Measurements from ENCODE around the gene CCR5. TPM values are rescaled to one million over a fixed set of nuclear protein-coding genes. Genes with fewer than 3 reads are reported as not detected.

The CCR5 gene
- total and polyA plus RNA-seq, 11 donors = 0.13 to 12.7 (median 0.40) TPM

- ATAC-seq (peak in 3 of 4 donors; percentile 29 to 57 (median 42)), DNase-seq (no peak)
- Histone ChIP-seq H3K36me3 (peaks cover 0 to 7% (median 0%) of the 10 kb centered on the region in 9 donors), H3K9me3 (no peaks in the 10 kb centered on the region), H3K4me3 (no peak overlapping the region), H3K4me1 (peaks cover 0 to 74% (median 39%) of the 10 kb centered on the region in 12 donors), H3K27ac (peak overlapping the region in 9 of 12 donors; percentile 3 to 55 (median 33)), H3K27me3 (no peaks in the 10 kb centered on the region)
- intact Hi-C loops (cut with DNase I) = no loop called here
- TF ChIP-seq CTCF (IDR thresholded peaks at IDR 0.05) = no peak
- WGBS, 4 donors = 20 to 38% (median 30%) methylated on average over 3 of the region's 3 CpGs
Observed at GRCh38 chr3:46412786-46413298, 42.1 kb downstream of the CCR5 start.

GRCh38 chr3:46413951-46414350 lies 43.2 kb downstream of the CCR5 start:
- Histone ChIP-seq H3K27me3 (no peaks in the 10 kb centered on the region), H3K27ac (peak overlapping the region in 3 of 12 donors; percentile 18 to 40 (median 31)), H3K4me1 (peaks cover 0 to 64% (median 31%) of the 10 kb centered on the region in 12 donors), H3K4me3 (no peak overlapping the region), H3K9me3 (no peaks in the 10 kb centered on the region), H3K36me3 (peaks cover 0 to 7% (median 0%) of the 10 kb centered on the region in 9 donors)
- intact Hi-C loops (cut with DNase I) = no loop called here
- ATAC-seq = no peak
- DNase-seq = no peak
- no peak for TF ChIP-seq CTCF (IDR thresholded peaks at IDR 0.05)
- 64 to 75% (median 71%) methylated on average over 5 of the region's 5 CpGs for WGBS, 4 donors

GRCh38 chr3:46414739-46415138 lies 44.0 kb downstream of the CCR5 start:
- Histone ChIP-seq H3K4me1 (peaks cover 0 to 57% (median 31%) of the 10 kb centered on the region in 12 donors), H3K36me3 (no peaks in the 10 kb centered on the region), H3K4me3 (no peak overlapping the region), H3K27ac (no peak overlapping the region), H3K27me3 (no peaks in the 10 kb centered on the region), H3K9me3 (no peaks in the 10 kb centered on the region)
- DNase-seq (no peak), ATAC-seq (no peak)
- TF ChIP-seq CTCF (IDR thresholded peaks at IDR 0.05) (no peak), POLR2A (IDR thresholded peaks at IDR 0.05) (no peak)
- intact Hi-C loops (cut with DNase I) = no loop called here
- WGBS, 4 donors = 61 to 76% (median 69%) methylated on average over 4 of the region's 4 CpGs

DNA sequence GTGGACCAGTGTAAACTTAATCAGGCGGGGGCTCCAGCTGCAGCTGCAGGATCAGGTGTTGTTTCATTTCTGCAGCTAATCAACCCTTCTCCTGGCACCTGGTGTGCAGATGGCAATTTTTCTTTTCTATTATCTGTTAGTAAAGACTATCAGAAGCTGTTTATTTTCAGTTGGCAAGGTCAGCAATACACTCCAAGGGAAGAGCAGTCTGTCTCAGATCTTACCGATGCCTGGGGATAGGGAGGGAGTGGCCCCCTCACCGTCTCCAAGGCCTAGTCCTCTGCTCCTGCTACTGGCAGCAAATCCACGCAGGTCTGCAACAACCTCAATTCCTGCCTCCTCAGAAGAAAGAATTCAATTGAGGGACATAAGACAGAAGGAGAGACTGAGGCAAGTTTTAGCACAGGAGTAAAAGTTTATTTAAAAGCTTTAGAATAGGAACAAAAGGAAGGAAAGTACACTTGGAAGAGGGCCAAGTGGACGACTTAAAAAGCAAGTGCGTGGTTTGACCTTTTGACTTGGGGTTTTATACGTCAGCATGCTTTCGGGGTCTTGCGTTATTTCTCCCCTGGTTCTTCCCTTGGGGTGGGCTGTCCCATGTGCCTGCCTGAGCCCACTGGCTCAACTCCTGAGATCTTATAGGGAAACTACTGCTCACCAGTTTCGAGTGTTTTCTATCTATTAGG lies 45.5 kb downstream of the CCR5 start:
- TF ChIP-seq CTCF (IDR thresholded peaks at IDR 0.05) = no peak
- TF ChIP-seq POLR2A (IDR thresholded peaks at IDR 0.05) = no peak
- 39 to 44% (median 41%) methylated on average over 10 of the region's 10 CpGs for WGBS, 4 donors

More for the DNA sequence above, 45.5 kb downstream of the CCR5 start:
- H3K27ac ChIP-seq = peak overlapping the region in 1 of 12 donors; percentile 13
- peaks cover 0 to 43% (median 27%) of the 10 kb centered on the region in 12 donors for H3K4me1 ChIP-seq
- no peak overlapping the region for H3K4me3 ChIP-seq
- intact Hi-C loops (cut with DNase I) = no loop called here
- ATAC-seq (peak in 1 of 4 donors; percentile 37), DNase-seq (no peak)
- no peaks in the 10 kb centered on the region for H3K27me3 ChIP-seq
- no peaks in the 10 kb centered on the region for H3K9me3 ChIP-seq
- H3K36me3 ChIP-seq = no peaks in the 10 kb centered on the region
